ACC112 (cell line): ENCODE measurements around the gene ZBTB47.

Source experiments
- H2AFZ ChIP-seq: fragments of 200-600 bp; sonication (generic); one replicate; pipeline ENCODE4 v1.6.0; 2017; ENCODE audit warnings: antibody characterized with exemption, low read length; ENCODE audit not compliant: unreplicated experiment
- H3K27ac ChIP-seq: fragments of 200-600 bp; sonication (generic); 2 replicates; pipeline ENCODE4 v1.5.1; 2014; ENCODE audit warnings: low read depth, mild to moderate bottlenecking, antibody characterized with exemption, low read length, moderate library complexity
- H3K27me3 ChIP-seq: fragments of 200-600 bp; sonication (generic); 2 replicates; pipeline ENCODE4 v1.6.1; 2014; ENCODE audit warnings: mild to moderate bottlenecking, antibody characterized with exemption, low read length, moderate library complexity, mixed read lengths; ENCODE audit not compliant: insufficient read depth
- H3K36me3 ChIP-seq: fragments of 200-600 bp; sonication (generic); 2 replicates; pipeline ENCODE4 v1.6.1; 2016; ENCODE audit warnings: mild to moderate bottlenecking, antibody characterized with exemption, low read length, moderate library complexity, mixed read lengths; ENCODE audit not compliant: insufficient read depth
- H3K4me1 ChIP-seq: fragments of 200-600 bp; sonication (generic); one replicate; pipeline ENCODE4 v1.6.1; 2016; ENCODE audit warnings: low read length, mixed read lengths; ENCODE audit not compliant: insufficient read depth, unreplicated experiment, control insufficient read depth
- H3K4me3 ChIP-seq: fragments of 200-600 bp; sonication (generic); 2 replicates; pipeline ENCODE4 v1.5.1; 2014; ENCODE audit warnings: mild to moderate bottlenecking, low read depth, low read length
- H3K79me2 ChIP-seq: fragments of 200-600 bp; sonication (generic); one replicate; pipeline ENCODE4 v1.6.0; 2016; ENCODE audit warnings: low read length; ENCODE audit not compliant: control insufficient read depth, unreplicated experiment, insufficient read depth

ZBTB47 gene

GRCh38 chr3:42665050-42665878 lies 11.8 kb downstream of the ZBTB47 start:
- no peaks in the 10 kb centered on the region for H3K79me2 ChIP-seq
- H3K27me3 ChIP-seq, result no peaks in the 10 kb centered on the region; the same call in 1 of the 2 replicates
- H3K4me1 ChIP-seq, result peaks cover 1% of the 10 kb centered on the region
- H2AFZ ChIP-seq, result no peak overlapping the region
- H3K4me3 ChIP-seq, result no peak overlapping the region
- no peak overlapping the region for H3K27ac ChIP-seq
- no peaks in the 10 kb centered on the region for H3K36me3 ChIP-seq

- Histone ChIP-seq H3K36me3 (no peaks in the 10 kb centered on the region), H3K79me2 (no peaks in the 10 kb centered on the region), H3K4me3 (no peak overlapping the region), H3K27ac (no peak overlapping the region), H3K27me3 (no peaks in the 10 kb centered on the region; the same call in 1 of the 2 replicates), H2AFZ (no peak overlapping the region), H3K4me1 (no peaks in the 10 kb centered on the region)
Measured at GRCh38 chr3:42666022-42666421, 12.5 kb downstream of the ZBTB47 start.

GRCh38 chr3:42666577-42666998 lies 13.1 kb downstream of the ZBTB47 start:
- H3K27me3 ChIP-seq, result no peaks in the 10 kb centered on the region; the same call in 1 of the 2 replicates
- H3K27ac ChIP-seq, result no peak overlapping the region
- no peaks in the 10 kb centered on the region for H3K4me1 ChIP-seq
- no peak overlapping the region for H2AFZ ChIP-seq
- H3K36me3 ChIP-seq, result no peaks in the 10 kb centered on the region
- H3K4me3 ChIP-seq, result no peak overlapping the region
- no peaks in the 10 kb centered on the region for H3K79me2 ChIP-seq

GRCh38 chr3:42667096-42667522 lies 13.6 kb downstream of the ZBTB47 start:
- no peak overlapping the region for H3K27ac ChIP-seq
- no peaks in the 10 kb centered on the region for H3K4me1 ChIP-seq
- no peak overlapping the region for H2AFZ ChIP-seq
- no peak overlapping the region for H3K4me3 ChIP-seq
- no peaks in the 10 kb centered on the region; the same call in 1 of the 2 replicates for H3K27me3 ChIP-seq
- H3K79me2 ChIP-seq, result no peaks in the 10 kb centered on the region
- no peaks in the 10 kb centered on the region for H3K36me3 ChIP-seq

- no peak overlapping the region for H2AFZ ChIP-seq
- no peaks in the 10 kb centered on the region for H3K4me1 ChIP-seq
Measured at GRCh38 chr3:42667523-42668412, 14.3 kb downstream of the ZBTB47 start.

GRCh38 chr3:42668413-42668760 lies 14.9 kb downstream of the ZBTB47 start:
- no peaks in the 10 kb centered on the region for H3K4me1 ChIP-seq
- H3K36me3 ChIP-seq, result no peaks in the 10 kb centered on the region
- no peaks in the 10 kb centered on the region for H3K79me2 ChIP-seq
- H3K27me3 ChIP-seq, result no peaks in the 10 kb centered on the region; the same call in 1 of the 2 replicates
- no peak overlapping the region for H2AFZ ChIP-seq
- H3K4me3 ChIP-seq, result no peak overlapping the region
- no peak overlapping the region for H3K27ac ChIP-seq

More at GRCh38 chr3:42667523-42668412, 14.3 kb downstream of the ZBTB47 start:
- H3K27me3 ChIP-seq, result no peaks in the 10 kb centered on the region; the same call in 1 of the 2 replicates
- H3K79me2 ChIP-seq, result no peaks in the 10 kb centered on the region
- H3K4me3 ChIP-seq, result no peak overlapping the region
- no peaks in the 10 kb centered on the region for H3K36me3 ChIP-seq
- no peak overlapping the region for H3K27ac ChIP-seq

- Histone ChIP-seq H3K79me2 (no peaks in the 10 kb centered on the region), H2AFZ (no peak overlapping the region), H3K27ac (no peak overlapping the region), H3K4me3 (no peak overlapping the region), H3K27me3 (no peaks in the 10 kb centered on the region; the same call in 1 of the 2 replicates), H3K36me3 (no peaks in the 10 kb centered on the region), H3K4me1 (no peaks in the 10 kb centered on the region)
Measured at GRCh38 chr3:42668793-42669217, 15.3 kb downstream of the ZBTB47 start.

- no peak overlapping the region for H3K27ac ChIP-seq
- no peaks in the 10 kb centered on the region for H3K79me2 ChIP-seq
- H3K4me3 ChIP-seq, result no peak overlapping the region
- H3K27me3 ChIP-seq, result no peaks in the 10 kb centered on the region; the same call in 1 of the 2 replicates
- no peaks in the 10 kb centered on the region for H3K36me3 ChIP-seq
- no peaks in the 10 kb centered on the region for H3K4me1 ChIP-seq
- H2AFZ ChIP-seq, result no peak overlapping the region
Measured at GRCh38 chr3:42670051-42670576, 16.6 kb downstream of the ZBTB47 start.

- no peaks in the 10 kb centered on the region; the same call in 1 of the 2 replicates for H3K27me3 ChIP-seq
- no peaks in the 10 kb centered on the region for H3K4me1 ChIP-seq
- no peak overlapping the region for H3K4me3 ChIP-seq
- no peaks in the 10 kb centered on the region for H3K79me2 ChIP-seq
- H3K36me3 ChIP-seq, result no peaks in the 10 kb centered on the region
- H2AFZ ChIP-seq, result no peak overlapping the region
- no peak overlapping the region for H3K27ac ChIP-seq
Measured at GRCh38 chr3:42670670-42671069, 17.2 kb downstream of the ZBTB47 start.

- Histone ChIP-seq H3K4me3 (no peak overlapping the region), H3K36me3 (no peaks in the 10 kb centered on the region), H3K27ac (no peak overlapping the region), H3K79me2 (no peaks in the 10 kb centered on the region), H3K4me1 (no peaks in the 10 kb centered on the region), H3K27me3 (no peaks in the 10 kb centered on the region; the same call in 1 of the 2 replicates), H2AFZ (no peak overlapping the region)
Measured at GRCh38 chr3:42672515-42672914, 19.0 kb downstream of the ZBTB47 start.
